ENCODE measurements around the gene FCN3.

The FCN3 gene

DNA sequence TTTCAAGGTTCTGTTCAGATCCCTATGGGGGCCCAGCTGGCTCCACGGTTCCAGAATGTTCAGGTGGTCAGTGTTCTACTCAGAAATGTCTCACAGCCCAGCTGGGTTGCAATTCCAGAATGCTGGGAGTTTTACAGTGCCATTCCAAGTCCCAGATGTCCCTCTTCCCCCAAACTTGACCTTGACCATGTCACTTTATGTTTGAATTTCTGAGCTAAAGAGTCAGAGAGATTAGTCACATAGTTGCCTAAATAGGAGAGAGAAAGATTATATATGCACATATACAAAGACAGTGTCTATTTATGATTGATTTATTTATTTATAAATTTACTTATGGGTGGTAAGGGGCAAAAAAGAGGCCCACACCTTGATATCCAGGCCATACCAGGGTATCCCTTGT, 20.3 kb upstream of the FCN3 start:
- peak overlapping the region; percentile 75 for H3K27ac ChIP-seq
- CTCF ChIA-PET = interaction anchor here (0.6 to 2.7 kb wide), 13 partner anchors 26 to 397 kb away, joined by 3 to 45 read pairs (median 3); partner anchors contain the start of gene IFI6
- TF ChIP-seq CTCF (conservative IDR thresholded peaks at IDR 0.05; ENCODE audit: low read depth) = no peak
- DNase-seq (ENCODE audit: low spot score) = no peak
- POLR2A ChIA-PET (ENCODE audit: low non-redundant PET) = interaction anchor here (0.6 kb wide), 2 partner anchors 53 to 86 kb away, joined by 3 read pairs; no protein-coding TSS in a partner anchor

- ChIA-PET POLR2A (ENCODE audit: low non-redundant PET) (interaction anchor here (0.6 kb wide), 1 partner anchor 86 kb away, joined by 3 read pairs; no protein-coding TSS in a partner anchor), CTCF (interaction anchor here (0.6 to 2.2 kb wide), 8 partner anchors 25 to 213 kb away, joined by 3 to 45 read pairs (median 3); no protein-coding TSS in a partner anchor)
- no peak for DNase-seq (ENCODE audit: low spot score)
- H3K27ac ChIP-seq = peak overlapping the region; percentile 75
- no peak for TF ChIP-seq CTCF (conservative IDR thresholded peaks at IDR 0.05; ENCODE audit: low read depth)
These were observed 19.6 kb upstream of the FCN3 start for GRCh38 chr1:27394282-27394658.

GRCh38 chr1:27393641-27394281, 19.1 kb upstream of the FCN3 start:
- TF ChIP-seq CTCF (conservative IDR thresholded peaks at IDR 0.05; ENCODE audit: low read depth) = no peak
- ChIA-PET CTCF (interaction anchor here (0.8 to 2.2 kb wide), 5 partner anchors 36 to 213 kb away, joined by 3 to 45 read pairs (median 3); partner anchors contain the start of gene SYTL1), POLR2A (ENCODE audit: low non-redundant PET) (no interaction called here)
- DNase-seq (ENCODE audit: low spot score) = no peak
- peak overlapping the region; percentile 75 for H3K27ac ChIP-seq

DNA sequence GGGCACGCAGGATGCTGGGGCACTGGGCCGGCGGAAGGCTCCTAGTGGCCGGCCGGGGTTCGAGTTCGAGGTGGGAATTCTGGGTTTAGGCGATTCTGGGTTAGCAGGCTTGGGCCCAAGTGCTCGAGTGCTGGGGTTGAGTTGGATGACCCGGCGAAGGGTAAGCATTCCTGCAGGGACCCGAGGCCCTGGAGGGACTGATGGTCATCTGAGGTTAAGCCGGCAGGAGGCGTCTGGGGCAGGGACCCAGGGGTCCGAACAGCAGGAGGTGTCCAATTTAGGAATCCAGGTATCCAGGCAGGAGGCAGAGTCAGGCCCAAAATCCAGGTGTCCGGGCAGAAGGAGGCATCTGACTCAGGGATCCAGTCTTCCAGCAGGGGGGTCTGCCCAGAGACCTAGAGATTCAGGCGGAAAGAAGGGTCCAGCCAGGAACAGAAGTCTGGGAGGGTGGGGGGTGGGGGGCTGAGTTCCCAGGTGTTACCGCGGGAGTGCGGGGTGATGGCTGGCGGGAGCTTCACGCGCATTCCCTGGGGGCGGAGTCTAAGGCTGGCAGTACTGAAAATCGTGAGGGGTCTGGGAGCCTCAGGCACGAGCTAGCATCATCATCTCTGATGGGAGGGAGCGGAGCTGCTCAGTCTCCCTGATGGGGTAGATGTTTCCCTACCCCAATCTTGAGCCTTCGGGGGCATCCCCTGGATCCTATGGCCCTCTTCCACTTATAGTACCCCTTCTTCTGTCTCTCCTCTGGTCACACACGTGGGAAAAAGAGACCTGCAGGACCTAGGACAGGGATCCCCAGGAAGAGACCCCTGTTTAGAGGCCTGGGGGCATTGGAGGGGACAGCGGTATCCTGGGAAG, 18.4 kb upstream of the FCN3 start:
- CTCF ChIA-PET = interaction anchor here (0.8 to 1.1 kb wide), 3 partner anchors 51 to 214 kb away, joined by 3 to 4 read pairs (median 3); partner anchors contain the start of gene SYTL1
- no peak for TF ChIP-seq CTCF (conservative IDR thresholded peaks at IDR 0.05; ENCODE audit: low read depth)
- POLR2A ChIA-PET (ENCODE audit: low non-redundant PET) = no interaction called here
- peak overlapping the region; percentile 75 for H3K27ac ChIP-seq
- no peak for DNase-seq (ENCODE audit: low spot score)

GRCh38 chr1:27392096-27392777, 17.6 kb upstream of the FCN3 start, which contains the start of gene GPR3:
GPR3 (plus strand) TSS chr1:27392622; CDS start chr1:27393799, 1,177 bp downstream.
- TF ChIP-seq CTCF (conservative IDR thresholded peaks at IDR 0.05; ENCODE audit: low read depth) = peak; percentile 73
- DNase-seq (ENCODE audit: low spot score) = peak; percentile 98
- ChIA-PET POLR2A (ENCODE audit: low non-redundant PET) (interaction anchor here (0.5 kb wide), 1 partner anchor 26 kb away, joined by 3 read pairs; no protein-coding TSS in a partner anchor), CTCF (interaction anchor here (0.5 to 1.9 kb wide), 3 partner anchors 26 to 214 kb away, joined by 4 to 7 read pairs (median 5); partner anchors contain the start of gene MAP3K6)
- peak within 1 kb of the TSS; percentile 75 for H3K27ac ChIP-seq

All from RWPE1 (cell line).